WTC11 (cell line): ENCODE results near the gene CACNA2D4. TPM values are rescaled to one million over a fixed set of nuclear protein-coding genes. Genes with fewer than 3 reads are reported as not detected.

ENCODE experiments used
- ATAC-seq: fragments of 200-7000 bp; cut with Tn5 transposase; 2 replicates; pipeline ENCODE4 v1.10.0; 2021; ENCODE audit warnings: mild to moderate bottlenecking, moderate library complexity
- CTCF ChIA-PET: fragments of 300-600 bp; sonication (Branson Sonifier 250); formaldehyde crosslinking; loops from one replicate; lab custom pipeline; 2021; ENCODE audit warnings: antibody characterized with exemption; lab: Charles Lee
- POLR2A ChIA-PET: fragments of 350-600 bp; sonication (Branson Sonifier 250); formaldehyde crosslinking; loops from one replicate; lab custom pipeline; 2021; ENCODE audit warnings: antibody characterized with exemption; lab: Charles Lee
- DNase-seq: peaks from one replicate; pipeline ENCODE4 v3.0.0; 2021; ENCODE audit warnings: low spot score
- H3K27ac Mint-ChIP-seq: 2 replicates; pipeline ENCODE4 v1.8.0; 2021; ENCODE audit warnings: mixed read lengths
- H3K27me3 Mint-ChIP-seq: 2 replicates; pipeline ENCODE4 v1.8.0; 2021; ENCODE audit warnings: low read depth, mild to moderate bottlenecking, moderate library complexity, mixed read lengths
- H3K36me3 Mint-ChIP-seq: 2 replicates; pipeline ENCODE4 v1.8.0; 2021; ENCODE audit warnings: mixed read lengths
- H3K4me1 Mint-ChIP-seq: 2 replicates; pipeline ENCODE4 v1.8.0; 2022; ENCODE audit warnings: mixed read lengths
- H3K4me3 Mint-ChIP-seq: 2 replicates; pipeline ENCODE4 v1.8.0; 2021; ENCODE audit warnings: mild to moderate bottlenecking, moderate library complexity, mixed read lengths
- H3K9me3 Mint-ChIP-seq: 2 replicates; pipeline ENCODE4 v1.8.0; 2021; ENCODE audit warnings: mixed read lengths
- GRHL2 ChIP-seq: fragments of 250-450 bp; sonication (Bioruptor Pico); IDR thresholded peaks from 2 replicates; pipeline ENCODE4 v1.8.0; 2022; ENCODE audit warnings: mild to moderate bottlenecking, moderate library complexity; ENCODE audit not compliant: insufficient replicate concordance, severe bottlenecking
- JAZF1 ChIP-seq: fragments of 250-450 bp; sonication (Bioruptor Pico); IDR thresholded peaks from 2 replicates; pipeline ENCODE4 v1.9.0; 2021; ENCODE audit warnings: moderate library complexity, mild to moderate bottlenecking, inconsistent platforms
- NFATC4 ChIP-seq: fragments of 250-450 bp; sonication (Bioruptor Pico); IDR thresholded peaks from 2 replicates; pipeline ENCODE4 v1.9.0; 2021; ENCODE audit warnings: mild to moderate bottlenecking
- NFE2L1 ChIP-seq: sonication (generic); formaldehyde crosslinking; IDR thresholded peaks from 2 replicates; pipeline ENCODE4 v1.8.1; 2023; ENCODE audit warnings: missing genetic modification reagents
- SOX15 ChIP-seq: fragments of 250-450 bp; sonication (Bioruptor Pico); IDR thresholded peaks from 2 replicates; pipeline ENCODE4 v1.9.0; 2021; ENCODE audit warnings: mild to moderate bottlenecking
- ZNF138 ChIP-seq: sonication (generic); formaldehyde crosslinking; conservative IDR thresholded peaks from 2 replicates; pipeline ENCODE4 v1.8.1; 2022; ENCODE audit warnings: mild to moderate bottlenecking, moderate library complexity, missing genetic modification reagents
- ZNF219 ChIP-seq: sonication (generic); formaldehyde crosslinking; IDR thresholded peaks from 2 replicates; pipeline ENCODE4 v1.8.0; 2023; ENCODE audit warnings: missing genetic modification reagents, mild to moderate bottlenecking, borderline replicate concordance
- total RNA-seq: library from RNA; stranded (reverse); gene quantifications from 3 replicates; pipeline ENCODE4 v1.2.3, GENCODE V29; 2021
- TF ChIP-seq, protein P1 (sequence below): fragments of 250-450 bp; sonication (Bioruptor Pico); IDR thresholded peaks from 2 replicates; pipeline ENCODE4 v1.9.0; 2021; ENCODE audit warnings: mild to moderate bottlenecking
- TF ChIP-seq, protein P2 (sequence below): sonication (generic); formaldehyde crosslinking; IDR thresholded peaks from 2 replicates; pipeline ENCODE4 v1.8.0; 2023; ENCODE audit warnings: missing genetic modification reagents, mild to moderate bottlenecking, borderline replicate concordance
- TF ChIP-seq, protein P3 (sequence below): fragments of 200-600 bp; IDR thresholded peaks from 2 replicates; pipeline ENCODE4 v1.8.0; 2022; ENCODE audit warnings: antibody characterized with exemption
- TF ChIP-seq, protein P4 (sequence below): sonication (generic); formaldehyde crosslinking; IDR thresholded peaks from 2 replicates; pipeline ENCODE4 v1.8.1; 2023; ENCODE audit warnings: mild to moderate bottlenecking, missing genetic modification reagents
- TF ChIP-seq, protein P5 (sequence below): sonication (generic); formaldehyde crosslinking; IDR thresholded peaks from 2 replicates; pipeline ENCODE4 v1.8.1; 2023; ENCODE audit warnings: mild to moderate bottlenecking, missing genetic modification reagents, moderate library complexity
- TF ChIP-seq, protein P6 (sequence below): sonication (generic); formaldehyde crosslinking; IDR thresholded peaks from 2 replicates; pipeline ENCODE4 v1.8.1; 2022; ENCODE audit warnings: mild to moderate bottlenecking, moderate library complexity, missing genetic modification reagents
- TF ChIP-seq, protein P7 (sequence below): sonication (generic); formaldehyde crosslinking; IDR thresholded peaks from 2 replicates; pipeline ENCODE4 v1.8.0; 2023; ENCODE audit warnings: mild to moderate bottlenecking, missing genetic modification reagents
- TF ChIP-seq, protein P8 (sequence below): sonication (generic); formaldehyde crosslinking; IDR thresholded peaks from 2 replicates; pipeline ENCODE4 v1.8.1; 2022; ENCODE audit warnings: low read depth, mild to moderate bottlenecking, moderate library complexity, missing genetic modification reagents, borderline replicate concordance
- TF ChIP-seq, protein P9 (sequence below): sonication (generic); formaldehyde crosslinking; IDR thresholded peaks from 2 replicates; pipeline ENCODE4 v1.8.1; 2023; ENCODE audit warnings: mild to moderate bottlenecking, missing genetic modification reagents

Gene CACNA2D4
- total RNA-seq, 1 experiment from 2014 or later = 0.04 TPM

DNA sequence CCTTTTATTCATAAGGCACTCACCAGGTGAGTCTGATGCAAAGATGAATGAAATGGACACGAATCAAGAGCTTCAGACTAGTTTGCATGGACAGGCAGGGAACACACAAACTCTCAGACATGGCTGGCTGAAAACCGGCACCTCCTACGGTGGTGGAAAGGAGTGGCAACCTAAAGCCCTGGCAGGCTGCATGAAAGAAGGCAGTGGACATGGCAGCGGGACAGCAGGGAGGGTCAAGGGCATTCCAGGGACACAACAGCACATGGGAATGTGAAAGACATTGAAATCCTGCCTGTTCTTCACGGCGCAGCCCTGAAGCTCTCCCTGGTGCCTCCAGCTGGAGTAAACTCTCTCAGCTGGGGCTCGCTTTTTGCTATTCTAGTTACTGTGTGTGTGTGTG is 114.7 kb downstream of the CACNA2D4 start (continued):
- TF ChIP-seq, protein P1, sequence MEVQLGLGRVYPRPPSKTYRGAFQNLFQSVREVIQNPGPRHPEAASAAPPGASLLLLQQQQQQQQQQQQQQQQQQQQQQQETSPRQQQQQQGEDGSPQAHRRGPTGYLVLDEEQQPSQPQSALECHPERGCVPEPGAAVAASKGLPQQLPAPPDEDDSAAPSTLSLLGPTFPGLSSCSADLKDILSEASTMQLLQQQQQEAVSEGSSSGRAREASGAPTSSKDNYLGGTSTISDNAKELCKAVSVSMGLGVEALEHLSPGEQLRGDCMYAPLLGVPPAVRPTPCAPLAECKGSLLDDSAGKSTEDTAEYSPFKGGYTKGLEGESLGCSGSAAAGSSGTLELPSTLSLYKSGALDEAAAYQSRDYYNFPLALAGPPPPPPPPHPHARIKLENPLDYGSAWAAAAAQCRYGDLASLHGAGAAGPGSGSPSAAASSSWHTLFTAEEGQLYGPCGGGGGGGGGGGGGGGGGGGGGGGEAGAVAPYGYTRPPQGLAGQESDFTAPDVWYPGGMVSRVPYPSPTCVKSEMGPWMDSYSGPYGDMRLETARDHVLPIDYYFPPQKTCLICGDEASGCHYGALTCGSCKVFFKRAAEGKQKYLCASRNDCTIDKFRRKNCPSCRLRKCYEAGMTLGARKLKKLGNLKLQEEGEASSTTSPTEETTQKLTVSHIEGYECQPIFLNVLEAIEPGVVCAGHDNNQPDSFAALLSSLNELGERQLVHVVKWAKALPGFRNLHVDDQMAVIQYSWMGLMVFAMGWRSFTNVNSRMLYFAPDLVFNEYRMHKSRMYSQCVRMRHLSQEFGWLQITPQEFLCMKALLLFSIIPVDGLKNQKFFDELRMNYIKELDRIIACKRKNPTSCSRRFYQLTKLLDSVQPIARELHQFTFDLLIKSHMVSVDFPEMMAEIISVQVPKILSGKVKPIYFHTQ (CRISPR knock-in tag) = no peak
- TF ChIP-seq ZNF219 (no peak), JAZF1 (CRISPR knock-in tag) (no peak), ZNF138 (no peak), GRHL2 (CRISPR knock-in tag) (no peak), SOX15 (CRISPR knock-in tag) (no peak)
- TF ChIP-seq, protein P2, sequence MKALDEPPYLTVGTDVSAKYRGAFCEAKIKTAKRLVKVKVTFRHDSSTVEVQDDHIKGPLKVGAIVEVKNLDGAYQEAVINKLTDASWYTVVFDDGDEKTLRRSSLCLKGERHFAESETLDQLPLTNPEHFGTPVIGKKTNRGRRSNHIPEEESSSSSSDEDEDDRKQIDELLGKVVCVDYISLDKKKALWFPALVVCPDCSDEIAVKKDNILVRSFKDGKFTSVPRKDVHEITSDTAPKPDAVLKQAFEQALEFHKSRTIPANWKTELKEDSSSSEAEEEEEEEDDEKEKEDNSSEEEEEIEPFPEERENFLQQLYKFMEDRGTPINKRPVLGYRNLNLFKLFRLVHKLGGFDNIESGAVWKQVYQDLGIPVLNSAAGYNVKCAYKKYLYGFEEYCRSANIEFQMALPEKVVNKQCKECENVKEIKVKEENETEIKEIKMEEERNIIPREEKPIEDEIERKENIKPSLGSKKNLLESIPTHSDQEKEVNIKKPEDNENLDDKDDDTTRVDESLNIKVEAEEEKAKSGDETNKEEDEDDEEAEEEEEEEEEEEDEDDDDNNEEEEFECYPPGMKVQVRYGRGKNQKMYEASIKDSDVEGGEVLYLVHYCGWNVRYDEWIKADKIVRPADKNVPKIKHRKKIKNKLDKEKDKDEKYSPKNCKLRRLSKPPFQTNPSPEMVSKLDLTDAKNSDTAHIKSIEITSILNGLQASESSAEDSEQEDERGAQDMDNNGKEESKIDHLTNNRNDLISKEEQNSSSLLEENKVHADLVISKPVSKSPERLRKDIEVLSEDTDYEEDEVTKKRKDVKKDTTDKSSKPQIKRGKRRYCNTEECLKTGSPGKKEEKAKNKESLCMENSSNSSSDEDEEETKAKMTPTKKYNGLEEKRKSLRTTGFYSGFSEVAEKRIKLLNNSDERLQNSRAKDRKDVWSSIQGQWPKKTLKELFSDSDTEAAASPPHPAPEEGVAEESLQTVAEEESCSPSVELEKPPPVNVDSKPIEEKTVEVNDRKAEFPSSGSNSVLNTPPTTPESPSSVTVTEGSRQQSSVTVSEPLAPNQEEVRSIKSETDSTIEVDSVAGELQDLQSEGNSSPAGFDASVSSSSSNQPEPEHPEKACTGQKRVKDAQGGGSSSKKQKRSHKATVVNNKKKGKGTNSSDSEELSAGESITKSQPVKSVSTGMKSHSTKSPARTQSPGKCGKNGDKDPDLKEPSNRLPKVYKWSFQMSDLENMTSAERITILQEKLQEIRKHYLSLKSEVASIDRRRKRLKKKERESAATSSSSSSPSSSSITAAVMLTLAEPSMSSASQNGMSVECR (CRISPR knock-in tag) = no peak
- TF ChIP-seq, protein P3, sequence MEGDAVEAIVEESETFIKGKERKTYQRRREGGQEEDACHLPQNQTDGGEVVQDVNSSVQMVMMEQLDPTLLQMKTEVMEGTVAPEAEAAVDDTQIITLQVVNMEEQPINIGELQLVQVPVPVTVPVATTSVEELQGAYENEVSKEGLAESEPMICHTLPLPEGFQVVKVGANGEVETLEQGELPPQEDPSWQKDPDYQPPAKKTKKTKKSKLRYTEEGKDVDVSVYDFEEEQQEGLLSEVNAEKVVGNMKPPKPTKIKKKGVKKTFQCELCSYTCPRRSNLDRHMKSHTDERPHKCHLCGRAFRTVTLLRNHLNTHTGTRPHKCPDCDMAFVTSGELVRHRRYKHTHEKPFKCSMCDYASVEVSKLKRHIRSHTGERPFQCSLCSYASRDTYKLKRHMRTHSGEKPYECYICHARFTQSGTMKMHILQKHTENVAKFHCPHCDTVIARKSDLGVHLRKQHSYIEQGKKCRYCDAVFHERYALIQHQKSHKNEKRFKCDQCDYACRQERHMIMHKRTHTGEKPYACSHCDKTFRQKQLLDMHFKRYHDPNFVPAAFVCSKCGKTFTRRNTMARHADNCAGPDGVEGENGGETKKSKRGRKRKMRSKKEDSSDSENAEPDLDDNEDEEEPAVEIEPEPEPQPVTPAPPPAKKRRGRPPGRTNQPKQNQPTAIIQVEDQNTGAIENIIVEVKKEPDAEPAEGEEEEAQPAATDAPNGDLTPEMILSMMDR = no peak
- TF ChIP-seq, protein P4, sequence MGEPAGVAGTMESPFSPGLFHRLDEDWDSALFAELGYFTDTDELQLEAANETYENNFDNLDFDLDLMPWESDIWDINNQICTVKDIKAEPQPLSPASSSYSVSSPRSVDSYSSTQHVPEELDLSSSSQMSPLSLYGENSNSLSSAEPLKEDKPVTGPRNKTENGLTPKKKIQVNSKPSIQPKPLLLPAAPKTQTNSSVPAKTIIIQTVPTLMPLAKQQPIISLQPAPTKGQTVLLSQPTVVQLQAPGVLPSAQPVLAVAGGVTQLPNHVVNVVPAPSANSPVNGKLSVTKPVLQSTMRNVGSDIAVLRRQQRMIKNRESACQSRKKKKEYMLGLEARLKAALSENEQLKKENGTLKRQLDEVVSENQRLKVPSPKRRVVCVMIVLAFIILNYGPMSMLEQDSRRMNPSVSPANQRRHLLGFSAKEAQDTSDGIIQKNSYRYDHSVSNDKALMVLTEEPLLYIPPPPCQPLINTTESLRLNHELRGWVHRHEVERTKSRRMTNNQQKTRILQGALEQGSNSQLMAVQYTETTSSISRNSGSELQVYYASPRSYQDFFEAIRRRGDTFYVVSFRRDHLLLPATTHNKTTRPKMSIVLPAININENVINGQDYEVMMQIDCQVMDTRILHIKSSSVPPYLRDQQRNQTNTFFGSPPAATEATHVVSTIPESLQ (CRISPR knock-in tag) = no peak
- TF ChIP-seq, protein P5, sequence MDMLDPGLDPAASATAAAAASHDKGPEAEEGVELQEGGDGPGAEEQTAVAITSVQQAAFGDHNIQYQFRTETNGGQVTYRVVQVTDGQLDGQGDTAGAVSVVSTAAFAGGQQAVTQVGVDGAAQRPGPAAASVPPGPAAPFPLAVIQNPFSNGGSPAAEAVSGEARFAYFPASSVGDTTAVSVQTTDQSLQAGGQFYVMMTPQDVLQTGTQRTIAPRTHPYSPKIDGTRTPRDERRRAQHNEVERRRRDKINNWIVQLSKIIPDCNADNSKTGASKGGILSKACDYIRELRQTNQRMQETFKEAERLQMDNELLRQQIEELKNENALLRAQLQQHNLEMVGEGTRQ = no peak
- TF ChIP-seq, protein P6, sequence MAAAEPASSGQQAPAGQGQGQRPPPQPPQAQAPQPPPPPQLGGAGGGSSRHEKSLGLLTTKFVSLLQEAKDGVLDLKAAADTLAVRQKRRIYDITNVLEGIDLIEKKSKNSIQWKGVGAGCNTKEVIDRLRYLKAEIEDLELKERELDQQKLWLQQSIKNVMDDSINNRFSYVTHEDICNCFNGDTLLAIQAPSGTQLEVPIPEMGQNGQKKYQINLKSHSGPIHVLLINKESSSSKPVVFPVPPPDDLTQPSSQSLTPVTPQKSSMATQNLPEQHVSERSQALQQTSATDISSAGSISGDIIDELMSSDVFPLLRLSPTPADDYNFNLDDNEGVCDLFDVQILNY = no peak

DNA sequence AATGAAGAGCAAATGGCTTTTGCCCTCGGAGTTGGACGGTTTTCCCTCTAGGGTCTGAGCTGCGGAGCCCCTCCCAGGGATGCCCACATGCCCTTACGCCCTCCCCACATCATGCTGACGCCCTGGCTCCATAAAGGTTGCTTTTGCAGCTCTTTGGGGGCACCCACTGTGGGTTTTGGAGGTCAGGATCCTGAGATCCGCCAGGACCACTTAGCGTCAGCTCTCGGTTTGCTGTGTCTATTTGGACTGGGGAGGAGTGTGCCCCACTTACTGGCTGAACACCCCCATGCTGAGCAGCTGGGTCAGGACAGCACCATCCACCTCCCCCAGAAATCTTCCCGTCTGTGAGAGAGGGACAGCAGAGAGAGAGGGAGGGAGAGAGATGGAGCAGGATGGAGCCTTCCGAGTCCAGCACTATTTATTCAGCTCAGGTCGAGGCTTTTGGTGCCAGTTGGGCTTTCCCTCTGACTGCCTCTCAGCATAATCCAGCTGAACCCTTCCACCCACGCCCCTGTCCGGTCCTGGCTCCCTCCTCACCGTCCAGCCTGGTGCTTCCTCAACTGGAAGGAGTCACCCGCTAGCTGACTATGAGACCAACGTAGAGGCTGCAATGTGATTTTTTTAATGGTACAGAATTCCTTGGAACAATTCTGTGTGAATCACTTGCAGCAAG is 117.0 kb downstream of the CACNA2D4 start:
- no peak overlapping the region for H3K27ac Mint-ChIP-seq
- H3K27me3 Mint-ChIP-seq = no peaks in the 10 kb centered on the region; the same call in 1 of the 2 replicates
- ChIA-PET CTCF (interaction anchor here (0.6 to 1.5 kb wide), 7 partner anchors 10 to 743 kb away, joined by 3 to 15 read pairs (median 3); partner anchors contain the start of gene CACNA2D4), POLR2A (interaction anchor here (0.7 kb wide), 1 partner anchor 146 kb away, joined by 3 read pairs; no protein-coding TSS in a partner anchor)
- ATAC-seq = no peak
- 0 out of 2 replicates have a peak, but pooled peaks cover 3% of the 10 kb centered on the region for H3K9me3 Mint-ChIP-seq
- 0 out of 2 replicates have a peak, but pooled peaks cover 3% of the 10 kb centered on the region for H3K4me1 Mint-ChIP-seq
- no peak overlapping the region for H3K4me3 Mint-ChIP-seq
- DNase-seq = no peak
- H3K36me3 Mint-ChIP-seq = no peaks in the 10 kb centered on the region
- TF ChIP-seq NFATC4 (CRISPR knock-in tag) (no peak), NFE2L1 (CRISPR knock-in tag) (no peak)
- TF ChIP-seq, protein P7, sequence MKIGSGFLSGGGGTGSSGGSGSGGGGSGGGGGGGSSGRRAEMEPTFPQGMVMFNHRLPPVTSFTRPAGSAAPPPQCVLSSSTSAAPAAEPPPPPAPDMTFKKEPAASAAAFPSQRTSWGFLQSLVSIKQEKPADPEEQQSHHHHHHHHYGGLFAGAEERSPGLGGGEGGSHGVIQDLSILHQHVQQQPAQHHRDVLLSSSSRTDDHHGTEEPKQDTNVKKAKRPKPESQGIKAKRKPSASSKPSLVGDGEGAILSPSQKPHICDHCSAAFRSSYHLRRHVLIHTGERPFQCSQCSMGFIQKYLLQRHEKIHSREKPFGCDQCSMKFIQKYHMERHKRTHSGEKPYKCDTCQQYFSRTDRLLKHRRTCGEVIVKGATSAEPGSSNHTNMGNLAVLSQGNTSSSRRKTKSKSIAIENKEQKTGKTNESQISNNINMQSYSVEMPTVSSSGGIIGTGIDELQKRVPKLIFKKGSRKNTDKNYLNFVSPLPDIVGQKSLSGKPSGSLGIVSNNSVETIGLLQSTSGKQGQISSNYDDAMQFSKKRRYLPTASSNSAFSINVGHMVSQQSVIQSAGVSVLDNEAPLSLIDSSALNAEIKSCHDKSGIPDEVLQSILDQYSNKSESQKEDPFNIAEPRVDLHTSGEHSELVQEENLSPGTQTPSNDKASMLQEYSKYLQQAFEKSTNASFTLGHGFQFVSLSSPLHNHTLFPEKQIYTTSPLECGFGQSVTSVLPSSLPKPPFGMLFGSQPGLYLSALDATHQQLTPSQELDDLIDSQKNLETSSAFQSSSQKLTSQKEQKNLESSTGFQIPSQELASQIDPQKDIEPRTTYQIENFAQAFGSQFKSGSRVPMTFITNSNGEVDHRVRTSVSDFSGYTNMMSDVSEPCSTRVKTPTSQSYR (CRISPR knock-in tag) = no peak
- TF ChIP-seq, protein P8, sequence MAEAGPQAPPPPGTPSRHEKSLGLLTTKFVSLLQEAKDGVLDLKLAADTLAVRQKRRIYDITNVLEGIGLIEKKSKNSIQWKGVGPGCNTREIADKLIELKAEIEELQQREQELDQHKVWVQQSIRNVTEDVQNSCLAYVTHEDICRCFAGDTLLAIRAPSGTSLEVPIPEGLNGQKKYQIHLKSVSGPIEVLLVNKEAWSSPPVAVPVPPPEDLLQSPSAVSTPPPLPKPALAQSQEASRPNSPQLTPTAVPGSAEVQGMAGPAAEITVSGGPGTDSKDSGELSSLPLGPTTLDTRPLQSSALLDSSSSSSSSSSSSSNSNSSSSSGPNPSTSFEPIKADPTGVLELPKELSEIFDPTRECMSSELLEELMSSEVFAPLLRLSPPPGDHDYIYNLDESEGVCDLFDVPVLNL (CRISPR knock-in tag) = no peak
- TF ChIP-seq, protein P9, sequence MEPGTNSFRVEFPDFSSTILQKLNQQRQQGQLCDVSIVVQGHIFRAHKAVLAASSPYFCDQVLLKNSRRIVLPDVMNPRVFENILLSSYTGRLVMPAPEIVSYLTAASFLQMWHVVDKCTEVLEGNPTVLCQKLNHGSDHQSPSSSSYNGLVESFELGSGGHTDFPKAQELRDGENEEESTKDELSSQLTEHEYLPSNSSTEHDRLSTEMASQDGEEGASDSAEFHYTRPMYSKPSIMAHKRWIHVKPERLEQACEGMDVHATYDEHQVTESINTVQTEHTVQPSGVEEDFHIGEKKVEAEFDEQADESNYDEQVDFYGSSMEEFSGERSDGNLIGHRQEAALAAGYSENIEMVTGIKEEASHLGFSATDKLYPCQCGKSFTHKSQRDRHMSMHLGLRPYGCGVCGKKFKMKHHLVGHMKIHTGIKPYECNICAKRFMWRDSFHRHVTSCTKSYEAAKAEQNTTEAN (CRISPR knock-in tag) = no peak
